Activated naive CD8-positive, alpha-beta T cell treated with anti-CD3 and anti-CD28 coated beads, Interleukin-2, amount 50 U/mL, for 16 hours (primary cell): Measurements from ENCODE around the gene PTPRG.

Experiments used
- DNase-seq: peaks from one replicate; pipeline ENCODE4 v3.0.0-alpha.2; 2020; ENCODE audit warnings: low read depth, low spot score

Gene PTPRG

DNA sequence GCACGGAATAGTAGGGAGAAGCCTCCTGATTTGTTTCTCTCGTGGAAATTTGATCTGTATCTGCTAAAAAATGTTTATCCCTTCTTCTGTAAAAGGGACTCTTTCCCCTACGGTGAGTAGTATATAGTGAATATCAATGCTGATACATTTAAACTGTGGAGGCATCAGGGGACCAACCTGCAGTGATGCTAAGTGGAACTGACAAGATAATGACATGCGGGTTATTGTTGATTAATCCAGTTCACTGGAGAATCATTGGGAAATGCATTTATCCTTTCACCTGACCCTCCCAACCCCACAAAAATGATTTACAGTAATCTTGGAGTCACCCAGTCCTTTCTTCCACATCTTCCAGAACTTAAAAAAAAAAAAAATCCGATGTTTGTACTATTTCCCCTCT, 264.8 kb downstream of the PTPRG start:
- DNase-seq = no peak

DNA sequence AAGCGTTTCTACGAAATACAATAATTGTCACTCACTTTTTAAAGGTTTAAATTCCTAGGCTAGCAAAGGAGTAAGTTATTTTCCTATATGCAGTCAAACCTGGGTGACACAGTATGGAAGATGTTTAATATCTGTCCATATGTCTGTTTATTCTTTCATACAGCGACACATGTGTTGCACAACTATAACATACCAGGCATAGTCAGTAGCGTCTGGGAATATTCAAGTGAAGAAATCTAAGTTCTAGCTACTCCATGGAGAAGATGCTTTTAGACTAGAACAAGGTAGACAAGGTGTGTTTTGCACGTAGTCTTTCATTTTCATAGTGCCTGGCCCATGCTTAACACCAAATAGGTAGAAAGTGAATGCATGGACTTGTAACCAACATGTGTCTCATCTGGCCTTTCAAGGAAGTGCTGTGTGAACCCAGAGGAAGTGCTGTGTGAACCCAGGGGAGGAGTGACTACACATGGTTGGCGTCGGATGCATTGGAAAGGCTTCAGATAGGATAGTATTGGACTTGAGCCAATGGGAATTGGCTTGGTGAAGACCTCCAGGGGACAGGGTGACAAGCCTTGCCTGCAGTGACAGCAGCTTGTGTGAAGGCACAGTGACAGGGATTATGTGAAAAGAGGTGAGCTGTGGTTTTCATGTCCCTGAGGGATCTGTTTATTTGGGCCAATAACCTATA, 267.0 kb downstream of the PTPRG start:
- no peak for DNase-seq

DNA sequence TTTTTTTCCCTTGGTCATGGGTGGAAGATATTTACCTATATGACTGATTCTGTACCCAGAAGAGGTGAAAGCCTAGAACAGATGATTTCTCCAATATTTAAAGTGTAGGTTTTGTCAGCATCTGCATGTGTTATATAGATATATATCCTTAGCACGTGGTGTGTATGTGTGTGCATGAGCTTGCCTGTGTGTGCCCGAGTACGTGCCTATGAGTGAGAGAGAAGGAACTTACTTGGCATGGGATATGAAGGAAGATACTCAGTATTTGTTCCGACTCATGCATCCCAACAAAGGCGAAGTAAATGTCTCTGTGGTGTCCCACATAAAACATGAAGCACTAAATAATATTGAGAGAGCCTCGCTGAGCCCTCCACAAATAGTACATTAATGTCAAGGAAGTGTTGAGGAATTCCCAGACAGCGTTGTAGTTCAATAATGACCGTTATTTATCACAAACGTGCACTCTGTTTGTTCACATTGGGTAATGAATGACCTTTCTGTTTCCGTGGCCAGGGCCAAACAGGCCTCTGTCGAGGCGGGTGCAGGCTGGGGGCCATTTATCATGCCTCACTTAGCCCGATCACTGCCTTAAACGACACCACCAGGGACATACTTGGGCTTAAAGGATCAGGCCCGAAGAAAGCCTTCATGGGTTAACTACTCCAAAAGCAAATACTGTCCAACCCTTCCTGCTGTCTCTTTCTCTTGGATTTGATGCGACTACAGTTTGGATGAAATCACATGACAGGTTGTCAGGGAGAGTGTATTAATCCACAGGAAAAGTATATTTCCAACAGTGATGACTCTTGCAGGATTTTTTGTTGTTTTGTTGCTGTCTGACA, 267.7 kb downstream of the PTPRG start:
- no peak for DNase-seq

DNA sequence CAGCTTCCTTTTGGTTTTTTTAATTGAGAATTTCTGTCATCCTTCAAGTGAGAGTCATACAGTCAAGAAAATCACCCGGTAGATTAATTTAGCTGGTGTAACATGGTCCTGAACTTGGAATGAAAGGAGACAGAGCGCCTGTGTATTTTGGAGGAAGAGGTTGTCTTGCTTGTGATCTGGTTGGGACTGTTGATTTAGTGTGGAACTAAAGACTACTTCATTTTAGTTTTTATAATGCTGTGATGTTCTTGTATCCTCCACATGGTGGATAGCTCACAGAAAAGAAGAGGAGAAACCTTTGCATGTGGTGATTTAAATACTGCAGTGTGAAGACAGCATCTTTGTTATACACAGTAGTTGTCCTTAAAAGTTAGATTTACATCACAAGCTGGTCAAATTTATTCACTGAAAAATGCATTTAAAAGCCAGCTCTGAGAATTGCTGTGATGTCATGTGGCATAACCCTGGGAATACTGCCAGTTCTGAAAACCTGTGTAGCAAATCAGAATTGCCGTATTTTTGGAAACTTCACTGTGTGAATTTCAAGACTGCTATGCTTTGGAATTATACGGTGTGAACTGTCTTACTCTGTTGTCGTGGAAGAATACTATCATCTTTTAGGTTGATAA, 268.5 kb downstream of the PTPRG start:
- no peak for DNase-seq

DNA sequence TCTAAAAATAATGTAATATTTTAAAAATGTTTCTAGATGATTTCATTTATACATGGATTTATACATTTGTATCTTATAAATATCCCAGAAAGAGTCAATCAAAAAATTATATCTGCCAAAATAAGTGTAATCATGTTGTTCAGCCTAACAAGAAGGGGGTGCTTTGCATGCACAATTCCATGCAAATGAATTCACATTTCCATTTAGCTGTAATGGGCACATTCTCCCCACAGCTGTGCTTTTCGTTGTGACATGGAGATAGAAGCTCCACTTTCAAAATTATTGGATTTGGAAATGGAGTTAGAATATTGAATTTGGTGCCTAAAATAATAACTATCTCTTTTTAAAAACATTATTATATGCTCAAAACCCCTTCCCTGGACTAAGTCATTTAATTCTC, 270.6 kb downstream of the PTPRG start:
- no peak for DNase-seq

DNA sequence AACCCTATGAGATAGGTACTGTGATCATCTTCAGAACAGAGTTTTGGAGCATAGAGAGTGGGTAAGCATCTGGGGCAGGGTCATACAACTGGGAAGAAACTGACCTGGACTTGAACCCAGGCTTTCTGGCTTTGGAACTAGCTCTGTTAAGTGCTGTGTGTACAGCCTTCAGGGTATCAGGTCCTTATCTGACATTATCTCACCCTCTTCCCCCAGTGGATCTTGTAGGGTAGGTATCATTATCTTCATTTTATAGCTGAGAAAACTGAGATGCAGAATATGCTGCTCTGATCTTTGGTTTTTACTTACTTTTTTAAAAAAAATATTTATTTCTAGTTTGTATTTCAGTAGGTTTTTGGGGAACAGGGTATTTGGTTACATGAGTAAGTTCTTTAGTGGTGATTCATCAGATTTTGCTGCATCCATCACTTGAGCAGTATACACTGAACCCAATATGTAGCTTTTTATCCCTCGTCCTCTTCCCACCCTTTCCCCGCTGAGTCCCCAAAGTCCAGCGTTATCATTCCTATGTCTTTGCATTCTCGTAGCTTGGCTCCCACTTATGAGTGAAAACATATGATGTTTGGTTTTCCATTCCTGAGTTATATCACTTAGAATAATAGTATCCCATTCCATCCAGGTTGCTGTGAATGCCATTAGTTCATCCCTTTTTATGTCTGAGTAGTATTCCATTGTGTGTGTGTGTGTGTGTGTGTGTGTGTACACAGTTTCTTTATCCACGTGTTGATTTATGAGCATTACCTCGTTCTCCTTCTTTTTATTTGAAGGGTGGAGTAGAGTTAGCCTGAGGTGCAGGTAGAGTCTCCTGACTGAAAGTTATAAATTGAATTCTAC, 271.2 kb downstream of the PTPRG start:
- DNase-seq = no peak

DNA sequence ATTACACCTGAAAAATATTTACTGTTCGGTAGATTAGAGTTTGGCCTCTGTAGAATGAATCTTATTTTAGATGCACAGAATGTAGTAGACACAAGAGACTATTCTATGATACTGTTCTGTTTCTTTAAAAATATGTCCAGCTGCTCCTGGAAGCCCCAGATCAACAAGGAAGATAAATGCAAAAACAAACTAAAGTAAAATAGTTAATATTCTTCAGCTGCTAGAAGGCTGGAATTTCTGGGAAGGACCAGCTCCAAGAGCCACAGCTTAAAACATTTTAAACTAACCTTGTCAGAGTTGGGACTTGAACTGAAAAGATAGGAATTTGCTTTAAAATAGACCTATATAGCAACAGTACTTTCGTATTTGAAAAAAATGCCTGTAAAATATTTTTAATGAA, 277.9 kb downstream of the PTPRG start:
- DNase-seq = no peak

DNA sequence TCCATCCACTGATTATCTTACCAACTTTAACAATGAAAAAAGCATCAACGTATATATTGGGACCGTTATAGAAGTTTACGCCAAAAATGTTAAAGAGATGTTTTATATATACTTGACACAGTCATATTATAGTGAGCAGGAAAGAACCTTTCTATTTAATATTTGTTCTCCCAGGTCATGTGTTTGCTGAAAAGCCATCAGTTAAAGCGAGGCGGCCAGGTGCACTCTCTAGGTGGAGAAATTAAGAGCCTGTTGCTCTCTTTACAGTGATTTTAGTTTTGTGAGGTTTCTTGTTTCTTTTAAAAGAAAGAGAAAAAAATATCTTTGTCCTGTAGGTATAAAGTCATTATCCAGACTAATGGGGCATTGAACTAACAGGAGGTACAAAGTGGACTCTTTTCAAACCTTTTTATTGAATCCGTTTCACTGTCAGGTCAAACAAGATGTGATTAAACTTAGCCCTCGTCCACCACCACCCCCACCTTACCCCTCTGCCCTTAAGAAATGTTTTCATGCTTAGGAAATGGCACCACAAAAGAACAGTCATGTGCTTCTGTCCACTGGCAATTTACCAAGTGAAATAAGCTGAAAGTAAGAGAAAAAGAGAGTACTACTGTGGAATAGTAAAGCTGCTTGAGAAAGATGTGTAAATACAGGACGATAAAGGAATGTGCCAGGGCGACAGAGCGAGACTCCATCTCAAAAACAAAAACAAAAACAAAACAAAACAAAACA, 279.9 kb downstream of the PTPRG start:
- no peak for DNase-seq

DNA sequence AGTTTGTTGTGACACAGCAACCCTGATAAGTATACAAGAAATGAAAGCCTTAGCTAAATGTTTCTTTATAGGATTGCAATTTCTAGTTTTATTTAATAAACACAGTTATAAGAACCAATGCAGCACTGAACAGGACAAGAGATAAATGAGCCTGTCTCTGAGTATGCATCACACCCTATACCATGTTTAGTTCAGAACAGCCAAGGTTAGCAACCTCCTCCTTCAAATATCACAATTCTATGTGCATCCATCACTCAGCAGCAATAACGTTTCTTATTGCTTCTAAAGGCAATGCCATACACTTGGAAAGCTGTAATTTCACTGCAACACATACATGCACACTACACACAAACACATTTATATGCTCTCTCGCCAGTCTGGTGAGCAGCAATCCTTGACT, 280.6 kb downstream of the PTPRG start:
- no peak for DNase-seq

DNA sequence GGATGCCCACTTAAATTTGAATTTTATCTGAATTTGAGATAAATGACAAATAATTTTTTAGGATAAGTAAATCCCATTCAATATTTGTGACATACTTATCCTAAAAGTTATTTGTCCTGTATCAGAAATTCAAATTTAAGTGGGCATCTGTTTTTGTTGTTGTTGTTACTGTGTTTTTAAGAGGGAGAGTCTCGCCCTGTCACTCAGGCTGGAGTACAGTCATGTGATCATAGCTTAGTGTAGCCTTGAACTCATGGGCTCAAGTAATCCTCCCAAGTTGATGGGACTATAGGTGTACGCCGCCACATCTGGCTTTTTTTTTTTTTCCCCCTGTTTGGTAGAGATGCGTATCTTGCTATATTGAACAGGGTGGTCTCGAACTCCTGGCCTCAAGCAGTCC, 283.0 kb downstream of the PTPRG start:
- DNase-seq = no peak

DNA sequence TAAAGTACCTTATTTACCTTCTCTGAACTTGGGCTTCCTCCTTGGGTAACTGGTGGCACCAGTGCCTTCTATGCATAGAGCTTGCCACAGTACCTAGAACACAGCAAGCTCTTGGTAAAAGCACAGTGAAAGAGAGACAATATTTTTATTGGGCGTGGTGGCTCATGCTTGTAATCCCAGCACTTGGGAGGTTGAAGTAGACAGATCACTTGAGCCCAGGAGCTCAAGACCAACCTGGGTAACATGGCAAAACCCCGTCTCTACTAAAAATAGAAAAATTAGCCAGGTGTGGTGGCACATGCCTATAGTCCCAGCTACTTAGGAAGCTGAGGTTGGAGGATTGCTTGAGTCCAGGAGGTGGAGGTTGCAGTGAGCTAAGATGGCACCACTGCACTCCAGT, 285.1 kb downstream of the PTPRG start:
- no peak for DNase-seq

DNA sequence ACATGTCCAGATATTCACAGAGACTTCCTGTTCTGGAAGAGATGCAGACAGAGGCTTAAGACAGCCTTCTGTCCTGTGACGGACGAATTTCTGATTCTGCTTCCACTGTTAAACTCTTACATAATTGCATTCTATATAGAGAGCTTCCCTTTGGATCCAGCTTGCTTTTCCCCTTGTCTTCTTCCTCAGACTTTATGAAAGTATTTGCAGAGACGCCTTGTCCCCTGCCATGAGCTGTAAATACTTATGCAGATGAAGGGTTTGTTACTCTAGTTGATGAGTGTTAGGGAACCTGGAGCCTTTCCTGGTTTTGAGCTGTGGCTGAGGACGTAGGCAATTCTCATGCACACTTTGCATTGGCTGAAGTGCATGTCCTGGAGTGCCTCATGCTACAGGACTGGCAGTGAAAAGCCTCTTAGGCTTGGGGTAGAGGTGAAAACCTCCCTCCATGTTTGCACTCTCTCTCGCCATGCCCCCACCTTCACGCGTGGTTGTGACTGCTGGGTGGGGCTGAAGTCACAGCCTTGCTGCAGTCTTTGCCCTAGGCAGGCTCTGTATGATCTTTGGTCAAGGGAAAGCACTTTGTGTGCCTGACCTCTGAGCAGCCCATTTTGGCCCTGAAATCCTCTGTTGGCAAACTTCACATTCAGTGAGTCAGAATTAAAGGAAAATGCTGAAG, 286.6 kb downstream of the PTPRG start:
- DNase-seq = no peak

DNA sequence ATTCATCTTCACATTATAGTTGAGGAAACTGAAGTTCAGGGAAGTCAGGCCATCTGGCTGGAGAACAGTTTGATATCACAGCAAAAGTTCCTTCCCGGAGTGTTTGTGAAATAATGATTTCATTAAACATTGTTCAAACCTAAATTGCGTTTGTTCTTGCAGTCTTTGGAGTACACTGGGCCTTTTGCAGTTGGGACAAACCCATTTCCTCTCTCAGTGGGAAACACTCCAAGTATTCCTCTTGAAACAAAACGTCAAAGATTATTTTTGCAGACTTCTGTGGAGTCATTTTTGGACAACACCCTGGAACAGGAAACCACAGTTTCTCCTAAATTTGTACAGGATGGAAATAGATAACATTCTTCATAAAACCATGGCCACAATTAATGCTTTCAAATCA, 287.5 kb downstream of the PTPRG start:
- DNase-seq = no peak

DNA sequence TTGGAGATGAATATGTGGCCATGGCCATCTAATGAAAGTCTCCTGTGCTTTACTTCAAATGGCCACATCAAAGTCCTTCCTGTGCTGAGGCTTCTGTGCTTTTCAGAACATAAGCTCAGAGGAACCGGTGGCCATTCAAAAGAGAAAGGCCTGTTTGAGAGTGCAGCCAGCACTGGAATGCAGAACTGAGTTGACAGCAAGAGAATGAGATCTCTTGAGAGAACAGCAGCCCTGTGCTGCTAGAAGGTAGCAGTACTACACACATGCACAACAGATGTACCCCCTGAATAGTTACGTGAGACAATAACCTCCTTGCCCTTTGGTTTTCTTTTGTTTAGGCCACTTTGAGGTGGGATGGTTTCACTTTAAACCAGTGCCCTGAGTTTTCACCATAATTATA, 292.5 kb downstream of the PTPRG start:
- no peak for DNase-seq

DNA sequence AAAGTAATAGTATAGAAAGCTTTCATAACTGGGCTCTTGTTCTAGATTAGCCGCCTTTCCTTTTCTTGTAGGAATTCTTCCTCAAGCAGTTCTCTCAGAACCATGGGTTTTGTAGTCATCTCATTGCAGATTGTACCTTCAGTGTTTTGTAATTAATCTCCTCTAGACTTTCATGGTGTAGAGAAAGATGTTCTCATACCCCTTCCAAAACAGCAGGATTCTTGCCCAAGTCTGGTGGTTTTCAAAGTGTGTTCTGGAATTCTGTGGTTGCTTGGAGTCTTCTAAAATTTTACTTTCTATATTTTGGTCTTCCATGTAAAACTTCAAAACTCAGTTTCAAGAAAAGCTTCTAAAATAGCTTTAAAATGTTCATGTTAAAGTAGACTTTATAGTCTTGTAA, 293.8 kb downstream of the PTPRG start:
- no peak for DNase-seq

DNA sequence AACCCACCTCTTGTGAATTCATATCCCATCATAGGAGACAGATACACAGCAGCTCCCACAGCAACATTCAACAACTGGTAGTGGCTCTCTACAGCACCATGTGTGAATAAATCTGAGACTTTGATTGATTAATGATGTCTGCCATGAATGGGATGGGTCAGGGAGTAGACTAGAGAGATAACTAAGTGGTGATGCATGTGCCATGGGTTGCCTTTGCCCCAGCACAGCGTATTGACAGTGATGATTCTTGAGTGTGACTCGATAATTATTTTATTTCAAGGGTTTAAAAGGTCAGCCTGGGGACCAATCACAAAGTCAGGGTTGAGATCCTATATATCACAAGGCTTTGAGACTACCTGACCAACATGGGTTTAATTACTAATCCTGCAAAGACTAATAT, 295.9 kb downstream of the PTPRG start:
- DNase-seq = no peak

DNA sequence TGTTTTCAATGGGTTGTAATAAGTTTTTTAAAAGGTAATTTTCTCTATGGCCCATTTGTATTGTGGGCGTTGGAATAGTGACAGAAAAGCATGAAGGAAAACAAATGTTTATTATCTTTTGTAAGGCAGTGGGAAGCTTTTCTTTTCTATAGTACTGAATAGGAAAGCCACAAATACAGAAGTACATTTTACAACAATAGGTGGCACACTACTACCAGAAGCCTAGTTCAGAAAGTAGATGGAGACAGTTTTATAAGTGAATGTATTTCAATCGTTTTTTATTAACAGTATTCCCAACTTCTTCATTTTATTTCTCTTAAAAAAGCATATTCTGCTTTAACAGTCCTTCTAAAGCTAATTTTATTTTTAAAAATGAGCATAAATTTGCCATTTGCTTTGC, 296.7 kb downstream of the PTPRG start:
- DNase-seq = no peak

DNA sequence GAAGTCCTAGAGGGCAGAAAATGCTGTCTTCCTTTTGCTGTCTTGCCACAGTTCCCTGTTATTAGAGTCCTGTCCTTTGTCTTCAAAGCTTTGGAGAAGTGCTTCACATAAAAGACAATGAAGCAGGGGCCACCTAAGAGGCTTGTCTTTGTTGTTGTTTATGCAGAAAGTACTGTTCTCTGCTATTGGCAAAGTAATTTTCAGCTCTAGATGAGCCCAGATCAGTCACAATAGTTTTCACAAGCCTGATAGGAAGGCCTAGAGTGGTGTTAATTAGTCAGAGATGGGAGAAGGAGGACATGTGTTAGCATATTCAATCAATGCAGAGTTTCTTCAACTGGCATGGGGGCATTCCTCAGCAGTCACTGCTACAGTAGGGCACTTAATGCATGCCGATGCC, 300.0 kb downstream of the PTPRG start:
- no peak for DNase-seq

DNA sequence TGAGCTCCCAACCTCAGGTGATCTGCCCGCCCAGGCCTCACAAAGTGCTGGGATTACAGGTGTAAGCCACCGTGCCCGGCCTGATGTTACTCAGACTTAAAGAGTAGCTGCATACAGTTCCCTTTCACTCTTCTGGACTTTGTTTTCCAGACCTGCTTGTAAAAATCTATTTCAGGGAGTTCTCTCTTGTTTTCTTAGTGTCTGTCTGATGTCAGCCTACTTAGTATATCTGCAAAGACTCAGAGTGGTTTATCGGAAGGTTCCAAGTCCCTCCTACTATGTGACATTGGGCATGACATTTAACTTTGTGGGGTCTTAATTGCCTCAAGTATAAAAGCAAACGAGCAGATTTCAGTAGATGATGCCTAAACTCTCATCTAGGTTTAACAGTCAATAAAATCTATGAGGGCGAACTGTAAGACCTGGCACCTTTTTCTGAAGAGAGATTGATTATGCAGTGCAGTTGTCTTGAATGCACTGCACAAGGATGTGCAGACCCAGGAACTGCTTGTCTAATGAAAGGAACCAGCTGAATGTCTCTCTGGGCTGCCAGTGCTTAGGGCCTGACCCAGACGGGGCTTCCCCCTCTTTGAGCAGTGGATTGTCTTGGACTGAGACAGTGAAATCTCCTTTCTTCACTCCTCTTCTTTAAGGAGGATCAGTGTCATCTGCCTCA, 301.4 kb downstream of the PTPRG start:
- DNase-seq = no peak

DNA sequence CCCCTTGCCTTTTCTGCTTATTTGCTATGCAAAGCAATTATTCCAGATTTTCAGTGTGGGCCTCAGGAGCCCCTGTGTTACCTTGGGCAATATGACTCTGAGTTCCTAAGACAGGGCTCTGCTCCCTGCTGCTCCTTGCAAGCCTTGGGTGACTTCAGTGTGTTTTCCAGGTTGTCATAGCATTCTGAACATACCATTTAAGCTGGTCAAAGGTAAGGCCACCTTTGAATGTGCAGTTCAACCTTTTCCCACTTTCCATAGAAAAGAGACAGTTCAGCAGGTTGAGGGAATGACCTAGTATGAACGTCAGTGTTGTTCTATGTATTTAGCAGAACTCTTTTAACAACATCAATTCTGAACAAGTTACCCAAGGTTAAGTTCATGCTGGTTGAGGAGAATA, 302.2 kb downstream of the PTPRG start:
- no peak for DNase-seq
